Kidney epithelial cell (primary cell): ENCODE data around the gene GALNT9. TPM values are rescaled to one million over a fixed set of nuclear protein-coding genes. Genes with fewer than 3 reads are reported as not detected.

Source experiments
- DNase-seq: peaks from one replicate; pipeline ENCODE4 v3.0.0-alpha.2; 2010; ENCODE audit warnings: low read depth
- H3K27me3 ChIP-seq: 2 replicates; pipeline ENCODE4 v1.6.0; 2011; ENCODE audit warnings: low read length; ENCODE audit not compliant: control insufficient read depth, insufficient read depth
- H3K36me3 ChIP-seq: 2 replicates; pipeline ENCODE4 v1.5.1; 2011; ENCODE audit warnings: low read length; ENCODE audit not compliant: control insufficient read depth, insufficient read depth
- H3K4me3 ChIP-seq: 2 replicates; pipeline ENCODE4 v1.5.1; 2011; ENCODE audit warnings: low read depth, mild to moderate bottlenecking, control low read depth, low read length
- CTCF ChIP-seq: IDR thresholded peaks from 2 replicates; pipeline ENCODE4 v1.5.1; 2011; ENCODE audit warnings: mild to moderate bottlenecking, moderate library complexity, low read length, control low read depth, inconsistent platforms; ENCODE audit not compliant: insufficient read depth, poor library complexity, severe bottlenecking
- total RNA-seq: library from RNA; depleted of rRNA; stranded (reverse); fragments of >200 nt; gene quantifications from 2 replicates; pipeline ENCODE4 v1.2.3, GENCODE V29; 2015

GALNT9 gene
- total RNA-seq, 1 donor from 2014 or later, result 1.5 TPM

GRCh38 chr12:132186208-132186856, 143.1 kb downstream of the GALNT9 start:
- no peak for TF ChIP-seq CTCF
- H3K27me3 ChIP-seq, result peaks cover 44% of the 10 kb centered on the region

GRCh38 chr12:132185705-132186104, 143.7 kb downstream of the GALNT9 start:
- Histone ChIP-seq H3K36me3 (no peaks in the 10 kb centered on the region), H3K4me3 (no peak overlapping the region), H3K27me3 (peaks cover 45% of the 10 kb centered on the region)
- no peak for DNase-seq
- TF ChIP-seq CTCF, result no peak

More at GRCh38 chr12:132186208-132186856, 143.1 kb downstream of the GALNT9 start:
- DNase-seq, result no peak
- Histone ChIP-seq H3K36me3 (no peaks in the 10 kb centered on the region), H3K4me3 (no peak overlapping the region)

- Histone ChIP-seq H3K4me3 (no peak overlapping the region), H3K36me3 (no peaks in the 10 kb centered on the region), H3K27me3 (peaks cover 54% of the 10 kb centered on the region)
- TF ChIP-seq CTCF, result no peak
- no peak for DNase-seq
Measured at GRCh38 chr12:132182711-132183365, 146.6 kb downstream of the GALNT9 start.

- TF ChIP-seq CTCF, result no peak
- Histone ChIP-seq H3K27me3 (peaks cover 52% of the 10 kb centered on the region), H3K36me3 (no peaks in the 10 kb centered on the region), H3K4me3 (no peak overlapping the region)
- DNase-seq, result no peak
Measured at GRCh38 chr12:132182206-132182710, 147.1 kb downstream of the GALNT9 start.

GRCh38 chr12:132181570-132182200, 147.7 kb downstream of the GALNT9 start:
- Histone ChIP-seq H3K27me3 (peaks cover 52% of the 10 kb centered on the region), H3K4me3 (no peak overlapping the region), H3K36me3 (no peaks in the 10 kb centered on the region)
- no peak for TF ChIP-seq CTCF
- DNase-seq, result no peak
